Activated CD8-positive, alpha-beta memory T cell treated with anti-CD3 and anti-CD28 coated beads for 36 hours (primary cell): ENCODE results near the gene VIPR2. TPM values are rescaled to one million over a fixed set of nuclear protein-coding genes. Genes with fewer than 3 reads are reported as not detected.

Experiments
- CTCF ChIA-PET: fragments of 350-600 bp; sonication (Branson Sonifier 250); formaldehyde crosslinking; loops from one replicate; lab custom pipeline; 2021; ENCODE audit warnings: antibody characterized with exemption; lab: Charles Lee
- POLR2A ChIA-PET: fragments of 350-600 bp; sonication (Branson Sonifier 250); formaldehyde crosslinking; loops from one replicate; lab custom pipeline; 2021; ENCODE audit warnings: antibody characterized with exemption; lab: Charles Lee
- total RNA-seq, 2 experiments: library from RNA; stranded (reverse); gene quantifications; one replicate each; pipeline ENCODE4 v1.2.3, GENCODE V29; 2021

The VIPR2 gene
- total RNA-seq, 2 experiments from 2014 or later = 0.08 to 0.19 TPM

- ChIA-PET CTCF (no interaction called here), POLR2A (no interaction called here)
These were observed 46.3 kb downstream of the VIPR2 start for GRCh38 chr7:159098424-159098786.

DNA sequence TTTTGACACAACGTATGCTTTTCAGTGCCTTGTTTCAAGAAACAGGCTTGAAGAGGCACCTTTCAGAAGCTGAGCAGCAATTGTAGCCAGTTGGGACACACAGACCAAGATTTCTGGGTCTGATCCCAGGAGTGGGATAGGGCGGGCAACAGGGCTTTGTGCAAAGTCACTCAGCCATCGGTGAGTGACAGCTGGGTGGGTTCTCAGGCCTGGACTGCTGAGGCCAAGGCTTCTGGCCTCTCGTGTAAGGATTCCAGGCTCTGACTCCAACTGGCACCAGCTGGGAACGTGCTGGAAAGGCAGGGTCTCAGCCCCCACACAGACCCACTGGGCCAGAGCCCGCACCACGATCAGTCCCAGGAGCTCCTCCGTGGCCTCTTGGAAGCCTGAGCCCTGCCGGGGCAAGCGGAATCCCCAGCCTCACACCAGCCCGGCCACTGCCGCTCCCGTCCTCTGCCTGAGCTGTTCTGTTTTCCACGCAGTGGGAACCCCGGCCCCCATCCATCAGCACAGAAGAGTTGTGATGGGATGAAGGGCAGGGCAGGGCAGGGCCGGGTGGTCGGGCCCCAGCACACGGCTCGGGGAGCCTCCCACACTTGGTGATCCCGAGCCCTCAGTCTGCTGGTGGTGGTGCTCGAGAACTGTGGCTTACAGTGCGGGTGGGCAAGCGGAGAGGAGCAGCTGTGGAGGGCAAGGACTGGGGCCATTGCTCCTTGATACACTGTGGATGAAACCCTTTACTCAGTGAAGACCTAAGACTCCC lies 46.8 kb downstream of the VIPR2 start:
- POLR2A ChIA-PET = no interaction called here
- CTCF ChIA-PET = no interaction called here

DNA sequence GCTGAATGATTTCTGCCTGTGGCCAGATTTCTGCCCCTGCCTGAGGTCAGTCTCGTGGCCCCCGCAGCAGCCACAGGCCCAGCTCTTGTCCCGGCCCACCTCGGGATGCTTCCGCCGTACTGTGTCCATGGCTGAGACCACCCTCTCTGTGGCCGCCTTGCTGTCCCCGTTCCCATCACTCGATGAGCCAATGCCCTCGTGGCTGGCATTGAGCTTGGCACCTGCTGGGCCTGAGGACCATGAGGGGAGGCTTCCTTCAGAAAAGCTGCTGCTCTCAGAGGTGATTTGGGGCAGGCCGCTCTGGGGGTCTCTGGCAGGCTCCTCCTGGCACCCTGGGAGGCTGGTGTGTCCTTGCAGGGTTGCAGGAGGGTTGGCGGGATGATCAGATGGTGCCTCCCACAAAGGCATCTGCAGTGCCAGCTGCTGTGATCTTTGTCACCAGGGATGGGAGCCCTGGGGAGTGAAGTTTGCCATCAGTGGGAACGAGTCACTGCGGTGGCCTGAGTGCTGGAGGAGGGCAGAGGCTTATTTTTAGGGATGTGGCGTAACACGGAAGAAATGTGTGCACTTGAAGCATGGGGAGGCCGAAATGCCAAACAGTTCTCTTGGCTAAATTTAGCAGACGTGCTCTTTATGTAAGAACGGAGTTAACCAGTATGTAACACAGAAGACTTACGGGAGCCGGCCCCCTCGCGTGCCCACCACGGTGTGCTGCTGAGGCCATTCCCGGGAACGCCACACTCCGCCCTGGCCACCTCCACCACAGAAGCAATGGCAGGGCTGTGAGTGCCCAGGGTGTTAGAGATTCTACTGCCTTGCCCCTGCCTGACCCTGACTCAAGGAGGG lies 47.7 kb downstream of the VIPR2 start:
- ChIA-PET POLR2A (no interaction called here), CTCF (no interaction called here)

GRCh38 chr7:159095979-159096411 lies 48.7 kb downstream of the VIPR2 start:
- ChIA-PET CTCF (no interaction called here), POLR2A (no interaction called here)

GRCh38 chr7:159094919-159095915 lies 49.5 kb downstream of the VIPR2 start:
- POLR2A ChIA-PET = no interaction called here
- CTCF ChIA-PET = no interaction called here

- ChIA-PET POLR2A (no interaction called here), CTCF (no interaction called here)
These were observed 50.5 kb downstream of the VIPR2 start for GRCh38 chr7:159094023-159094740.

DNA sequence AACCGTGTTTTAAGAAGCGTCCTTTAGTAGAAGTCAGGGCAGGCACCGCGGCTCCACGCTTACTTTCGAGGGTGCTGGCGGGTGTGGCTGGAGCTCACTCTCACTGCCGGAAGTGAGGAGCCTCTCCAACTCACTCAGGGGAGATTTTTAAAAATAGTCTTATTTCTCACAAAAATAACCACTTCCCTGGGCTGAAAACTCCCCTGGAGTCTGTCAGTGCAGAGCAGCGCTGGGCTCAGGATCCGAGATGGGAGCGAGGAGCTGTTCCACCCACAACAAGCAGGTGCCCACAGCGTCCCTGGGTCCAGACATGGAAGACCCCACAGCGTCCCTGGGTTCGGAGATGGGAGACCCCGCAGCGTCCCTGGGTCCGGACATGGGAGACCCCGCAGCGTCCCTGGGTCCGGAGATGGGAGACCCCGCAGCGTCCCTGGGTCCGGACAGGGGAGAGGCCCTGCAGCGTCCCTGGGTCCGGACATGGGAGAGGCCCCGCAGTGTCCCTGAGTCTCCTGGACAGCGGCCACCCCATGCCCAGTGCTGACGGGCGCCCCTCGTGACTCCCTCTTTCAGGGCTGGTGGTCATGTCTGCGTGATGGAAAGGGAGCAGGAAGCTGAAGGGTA lies 51.2 kb downstream of the VIPR2 start:
- CTCF ChIA-PET = no interaction called here

DNA sequence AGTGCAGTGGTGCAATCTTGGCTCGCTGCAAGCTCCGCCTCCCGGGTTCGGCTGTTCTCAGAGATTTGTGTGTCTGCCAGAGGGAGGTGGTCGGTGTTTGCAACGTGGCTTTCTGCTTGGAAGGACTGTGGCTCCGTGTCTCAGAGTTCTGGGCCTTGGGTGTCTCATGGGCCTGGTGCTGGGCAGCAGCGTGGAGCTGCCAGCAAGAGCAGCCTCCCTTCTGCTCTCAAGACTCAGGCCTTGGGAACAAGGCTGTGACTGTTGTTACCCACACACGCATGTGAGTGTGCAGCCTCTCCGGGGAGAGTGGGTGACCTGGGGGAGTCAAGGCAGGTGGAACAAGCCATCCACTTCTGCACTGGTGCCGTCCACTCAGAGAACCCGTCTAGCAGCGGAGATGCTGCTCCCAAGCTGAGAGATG lies 52.0 kb downstream of the VIPR2 start:
- ChIA-PET CTCF (no interaction called here), POLR2A (no interaction called here)

More for the DNA sequence above, 51.2 kb downstream of the VIPR2 start:
- POLR2A ChIA-PET = no interaction called here

- ChIA-PET CTCF (no interaction called here), POLR2A (no interaction called here)
These were observed 52.9 kb downstream of the VIPR2 start for GRCh38 chr7:159091480-159092475.

DNA sequence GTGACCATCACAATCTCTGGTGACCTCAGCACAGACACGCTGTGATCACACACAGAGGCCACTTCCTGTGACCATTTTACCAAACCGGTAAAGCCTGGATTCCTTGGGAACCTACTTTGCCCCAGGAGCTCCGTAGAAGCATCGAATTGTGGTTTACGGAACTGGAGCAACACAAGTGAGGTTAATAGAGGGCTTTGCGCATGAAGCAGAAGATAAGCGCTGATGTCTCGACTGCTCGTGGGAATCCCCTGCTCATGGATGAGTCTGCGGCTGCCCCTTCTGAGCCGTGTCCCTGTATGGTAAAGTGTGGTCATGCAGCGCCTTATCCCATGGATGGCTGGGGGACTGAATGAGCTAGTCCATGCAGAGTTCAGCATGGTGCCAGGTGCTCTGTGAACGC lies 53.6 kb downstream of the VIPR2 start:
- POLR2A ChIA-PET = no interaction called here
- CTCF ChIA-PET = no interaction called here

GRCh38 chr7:159088016-159088865 lies 56.4 kb downstream of the VIPR2 start:
- ChIA-PET CTCF (no interaction called here), POLR2A (no interaction called here)

DNA sequence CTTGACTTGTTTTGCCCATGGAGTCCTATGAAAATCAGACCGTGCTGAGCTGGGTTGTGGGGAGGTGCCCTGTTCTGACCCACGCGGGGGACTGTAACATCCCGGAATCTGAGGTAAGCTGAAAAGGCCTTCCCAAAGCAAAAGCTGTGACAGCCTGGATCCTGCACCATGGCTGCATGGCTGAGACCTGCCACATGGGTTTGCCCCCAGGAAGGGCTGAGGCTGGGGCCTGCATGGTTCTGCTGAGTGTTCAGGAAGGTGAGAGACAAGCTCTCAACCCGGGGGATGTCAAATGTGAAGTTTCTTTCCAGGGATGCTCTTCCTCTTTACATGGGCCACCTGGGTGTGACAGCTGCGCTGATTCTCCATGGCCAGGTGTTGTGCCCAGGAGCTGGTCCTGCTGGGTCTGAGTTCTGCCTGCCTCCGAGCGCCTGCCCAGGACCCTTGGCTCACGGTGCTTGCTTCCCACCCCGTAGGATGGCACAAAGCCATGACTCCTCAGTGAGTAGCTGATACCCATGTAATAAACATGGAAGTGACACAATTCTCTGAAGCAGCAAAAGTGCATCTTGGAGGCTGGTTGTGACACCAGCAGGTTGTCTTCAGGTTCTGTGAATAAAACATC lies 58.3 kb downstream of the VIPR2 start:
- POLR2A ChIA-PET = interaction anchor here (0.6 kb wide), 1 partner anchor 56 kb away, joined by 4 read pairs; no protein-coding TSS in a partner anchor
- CTCF ChIA-PET = no interaction called here

GRCh38 chr7:159084069-159084801 lies 60.4 kb downstream of the VIPR2 start:
- ChIA-PET CTCF (no interaction called here), POLR2A (no interaction called here)

DNA sequence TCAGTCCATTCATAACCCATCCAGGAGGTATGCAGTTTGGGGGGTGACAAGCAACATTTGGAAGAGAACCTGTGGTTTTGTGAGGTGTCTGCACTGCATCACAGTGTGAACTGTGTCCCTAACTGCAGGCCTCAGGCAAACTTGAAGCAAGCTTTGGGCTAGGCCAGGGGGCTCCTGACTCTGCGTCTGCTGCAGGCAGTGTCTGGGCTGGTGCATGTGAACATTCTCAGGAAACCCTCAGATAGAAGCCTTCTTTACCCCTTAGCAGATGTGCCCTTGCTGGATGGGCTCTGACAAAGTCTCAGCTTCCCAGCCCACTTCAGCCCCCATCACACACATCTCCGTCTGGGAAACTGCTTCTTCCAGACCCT lies 61.0 kb downstream of the VIPR2 start:
- POLR2A ChIA-PET = no interaction called here
- CTCF ChIA-PET = no interaction called here

- ChIA-PET CTCF (no interaction called here), POLR2A (no interaction called here)
These were observed 61.5 kb downstream of the VIPR2 start for GRCh38 chr7:159083001-159083697.
